ENCODE results near the gene CFAP74.

DNA sequence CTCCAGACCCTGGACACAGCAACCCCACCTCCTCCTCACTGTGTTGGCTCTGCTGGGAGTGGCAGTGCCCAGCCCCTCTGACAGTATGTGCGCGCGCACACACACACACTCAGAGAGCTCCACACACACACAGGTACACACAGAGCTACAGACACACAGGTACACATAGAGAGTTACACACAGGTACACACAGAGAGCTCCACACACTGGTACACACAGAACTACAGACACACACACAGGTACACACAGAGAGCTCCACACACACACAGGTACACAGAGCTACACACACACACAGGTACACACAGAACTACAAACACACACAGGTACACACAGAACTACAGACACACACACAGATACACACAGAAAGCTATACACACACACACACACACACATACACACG is 40.3 kb upstream of the CFAP74 start:
- TF ChIP-seq, protein P1, sequence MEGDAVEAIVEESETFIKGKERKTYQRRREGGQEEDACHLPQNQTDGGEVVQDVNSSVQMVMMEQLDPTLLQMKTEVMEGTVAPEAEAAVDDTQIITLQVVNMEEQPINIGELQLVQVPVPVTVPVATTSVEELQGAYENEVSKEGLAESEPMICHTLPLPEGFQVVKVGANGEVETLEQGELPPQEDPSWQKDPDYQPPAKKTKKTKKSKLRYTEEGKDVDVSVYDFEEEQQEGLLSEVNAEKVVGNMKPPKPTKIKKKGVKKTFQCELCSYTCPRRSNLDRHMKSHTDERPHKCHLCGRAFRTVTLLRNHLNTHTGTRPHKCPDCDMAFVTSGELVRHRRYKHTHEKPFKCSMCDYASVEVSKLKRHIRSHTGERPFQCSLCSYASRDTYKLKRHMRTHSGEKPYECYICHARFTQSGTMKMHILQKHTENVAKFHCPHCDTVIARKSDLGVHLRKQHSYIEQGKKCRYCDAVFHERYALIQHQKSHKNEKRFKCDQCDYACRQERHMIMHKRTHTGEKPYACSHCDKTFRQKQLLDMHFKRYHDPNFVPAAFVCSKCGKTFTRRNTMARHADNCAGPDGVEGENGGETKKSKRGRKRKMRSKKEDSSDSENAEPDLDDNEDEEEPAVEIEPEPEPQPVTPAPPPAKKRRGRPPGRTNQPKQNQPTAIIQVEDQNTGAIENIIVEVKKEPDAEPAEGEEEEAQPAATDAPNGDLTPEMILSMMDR (IDR thresholded peaks at IDR 0.05): no peak
- no peak for TF ChIP-seq POLR2A (IDR thresholded peaks at IDR 0.05)

Data from Peyer's patch (tissue), 4 donors.